Calu3 (cell line): ENCODE data around the gene GORAB. TPM values are rescaled to one million over a fixed set of nuclear protein-coding genes. Genes with fewer than 3 reads are reported as not detected.

Experiments used
- BruUV-seq: library from RNA; stranded (reverse); fragments of 400-500 nt; replicated peaks from 2 replicates; lab custom pipeline; 2021; lab: Mats Ljungman, UMichigan
- CTCF ChIA-PET: fragments of 300-600 bp; sonication (Branson Sonifier 250); formaldehyde crosslinking; loops from one replicate; lab custom pipeline; 2022; ENCODE audit warnings: antibody characterized with exemption; lab: Charles Lee
- DNase-seq: peaks from one replicate; pipeline ENCODE4 v3.0.0; 2022
- H3K27ac Mint-ChIP-seq: one replicate; pipeline ENCODE4 v1.8.0; 2022; ENCODE audit warnings: mixed read lengths; ENCODE audit not compliant: unreplicated experiment
- H3K27me3 Mint-ChIP-seq: one replicate; pipeline ENCODE4 v1.8.0; 2022; ENCODE audit warnings: mixed read lengths; ENCODE audit not compliant: unreplicated experiment
- H3K36me3 Mint-ChIP-seq: one replicate; pipeline ENCODE4 v1.8.0; 2022; ENCODE audit warnings: mild to moderate bottlenecking, moderate library complexity, mixed read lengths; ENCODE audit not compliant: insufficient read depth, unreplicated experiment
- H3K4me1 Mint-ChIP-seq: one replicate; pipeline ENCODE4 v1.8.0; 2022; ENCODE audit warnings: mild to moderate bottlenecking, low read depth, mixed read lengths; ENCODE audit not compliant: unreplicated experiment
- H3K4me3 Mint-ChIP-seq: one replicate; pipeline ENCODE4 v1.8.0; 2022; ENCODE audit warnings: mild to moderate bottlenecking, low read depth, moderate library complexity, mixed read lengths; ENCODE audit not compliant: unreplicated experiment
- H3K9me3 Mint-ChIP-seq: one replicate; pipeline ENCODE4 v1.8.0; 2022; ENCODE audit warnings: low read depth, mixed read lengths; ENCODE audit not compliant: unreplicated experiment
- CTCF ChIP-seq: fragments of 200-600 bp; IDR thresholded peaks from one replicate; pipeline ENCODE4 v1.8.0; 2022; ENCODE audit warnings: antibody characterized with exemption; ENCODE audit not compliant: unreplicated experiment
- intact Hi-C: fragments of 100-400 bp; cut with micrococcal nuclease; formaldehyde crosslinking; loops from one replicate; pipeline ENCODE4 v1.10.0; 2022; ENCODE audit not compliant: unreplicated experiment
- total RNA-seq: library from RNA; stranded (reverse); gene quantifications from 2 replicates; pipeline ENCODE4 v1.2.3, GENCODE V29; 2022

The GORAB gene
- total RNA-seq, 1 experiment from 2014 or later: 20.5 TPM

- Mint-ChIP-seq H3K27ac (no peak overlapping the region), H3K4me1 (peaks cover 13% of the 10 kb centered on the region), H3K9me3 (peaks cover 14% of the 10 kb centered on the region), H3K27me3 (no peaks in the 10 kb centered on the region), H3K4me3 (no peak overlapping the region), H3K36me3 (no peaks in the 10 kb centered on the region)
- DNase-seq: no peak
- intact Hi-C loops: no loop called here
- CTCF ChIA-PET: no interaction called here
- BruUV-seq: no TSS peak
- TF ChIP-seq CTCF: no peak
Measured at GRCh38 chr1:170599033-170599432, 67.1 kb downstream of the GORAB start.

GRCh38 chr1:170601866-170602265 is 69.9 kb downstream of the GORAB start:
- CTCF ChIA-PET: no interaction called here
- Mint-ChIP-seq H3K4me1 (peaks cover 13% of the 10 kb centered on the region), H3K27me3 (no peaks in the 10 kb centered on the region), H3K9me3 (peaks cover 14% of the 10 kb centered on the region), H3K27ac (no peak overlapping the region), H3K36me3 (no peaks in the 10 kb centered on the region), H3K4me3 (no peak overlapping the region)
- no peak for DNase-seq
- no TSS peak for BruUV-seq
- intact Hi-C loops: no loop called here
- no peak for TF ChIP-seq CTCF

Other genes starting within 250 kb of the GORAB start
- 1.8 and 3.0 TPM in 2 replicates for gene PRRX1, start 132.0 kb downstream of the GORAB start, total RNA-seq